OCI-LY3 (cell line): ENCODE data around the gene SH3GL3.

Experiments
- H2AFZ ChIP-seq: fragments of 200-600, 300-600 bp; shearing (Covaris generic); 2 replicates; pipeline ENCODE4 v1.6.0; 2014; ENCODE audit warnings: antibody characterized with exemption, low read depth, low read length
- H3K27ac ChIP-seq: fragments of 200-600, 300-600 bp; sonication (generic); 2 replicates; pipeline ENCODE4 v1.5.1; 2014; ENCODE audit warnings: mild to moderate bottlenecking, low read length, moderate library complexity, mixed read lengths
- H3K27me3 ChIP-seq: fragments of 200-600, 300-600 bp; sonication (generic); 2 replicates; pipeline ENCODE4 v1.6.1; 2014; ENCODE audit warnings: low read depth, low read length, mixed read lengths
- H3K36me3 ChIP-seq: fragments of 200-600, 300-600 bp; sonication (generic); replicated peaks from 2 replicates; pipeline ENCODE3; 2014; ENCODE audit warnings: low read depth, low read length, mixed read lengths
- H3K4me1 ChIP-seq: fragments of 300-600, 200-600 bp; sonication (generic); 2 replicates; pipeline ENCODE4 v1.6.1; 2014; ENCODE audit warnings: low read length, mixed read lengths
- H3K4me2 ChIP-seq: fragments of 200-600, 300-600 bp; sonication (generic); 2 replicates; pipeline ENCODE4 v1.6.1; 2014; ENCODE audit warnings: low read length, mixed read lengths
- H3K4me3 ChIP-seq: fragments of 300-600, 200-600 bp; sonication (generic); 2 replicates; pipeline ENCODE4 v1.5.1; 2014; ENCODE audit warnings: antibody characterized with exemption, mild to moderate bottlenecking, low read length, moderate library complexity
- H3K79me2 ChIP-seq: fragments of 300-600, 200-600 bp; shearing (Covaris generic); 2 replicates; pipeline ENCODE4 v1.6.1; 2014; ENCODE audit warnings: mild to moderate bottlenecking, low read length, mixed read lengths
- H3K9ac ChIP-seq: fragments of 300-600, 200-600 bp; shearing (Covaris generic); 2 replicates; pipeline ENCODE4 v1.6.0; 2014; ENCODE audit warnings: mild to moderate bottlenecking, low read length, moderate library complexity
- H3K9me3 ChIP-seq: fragments of 200-600, 300-600 bp; shearing (Covaris generic); 2 replicates; pipeline ENCODE4 v1.6.1; 2014; ENCODE audit warnings: low read length, mixed read lengths; ENCODE audit not compliant: insufficient read depth
- H4K20me1 ChIP-seq: fragments of 200-600, 300-600 bp; sonication (generic); 2 replicates; pipeline ENCODE4 v1.6.1; 2016; ENCODE audit warnings: low read length, mixed read lengths; ENCODE audit not compliant: insufficient read depth
- EZH2phosphoT487 ChIP-seq: fragments of 200-600 bp; shearing (Covaris generic); IDR thresholded peaks from 2 replicates; pipeline ENCODE4 v1.6.1; 2018; ENCODE audit warnings: antibody characterized with exemption, mixed run types, low read depth
- TF ChIP-seq, protein P1 (sequence below): fragments of 200-600, 300-600 bp; sonication (generic); IDR thresholded peaks from 2 replicates; pipeline ENCODE4 v1.5.1; 2014; ENCODE audit warnings: antibody characterized with exemption, low read length, low read depth

Gene SH3GL3

DNA sequence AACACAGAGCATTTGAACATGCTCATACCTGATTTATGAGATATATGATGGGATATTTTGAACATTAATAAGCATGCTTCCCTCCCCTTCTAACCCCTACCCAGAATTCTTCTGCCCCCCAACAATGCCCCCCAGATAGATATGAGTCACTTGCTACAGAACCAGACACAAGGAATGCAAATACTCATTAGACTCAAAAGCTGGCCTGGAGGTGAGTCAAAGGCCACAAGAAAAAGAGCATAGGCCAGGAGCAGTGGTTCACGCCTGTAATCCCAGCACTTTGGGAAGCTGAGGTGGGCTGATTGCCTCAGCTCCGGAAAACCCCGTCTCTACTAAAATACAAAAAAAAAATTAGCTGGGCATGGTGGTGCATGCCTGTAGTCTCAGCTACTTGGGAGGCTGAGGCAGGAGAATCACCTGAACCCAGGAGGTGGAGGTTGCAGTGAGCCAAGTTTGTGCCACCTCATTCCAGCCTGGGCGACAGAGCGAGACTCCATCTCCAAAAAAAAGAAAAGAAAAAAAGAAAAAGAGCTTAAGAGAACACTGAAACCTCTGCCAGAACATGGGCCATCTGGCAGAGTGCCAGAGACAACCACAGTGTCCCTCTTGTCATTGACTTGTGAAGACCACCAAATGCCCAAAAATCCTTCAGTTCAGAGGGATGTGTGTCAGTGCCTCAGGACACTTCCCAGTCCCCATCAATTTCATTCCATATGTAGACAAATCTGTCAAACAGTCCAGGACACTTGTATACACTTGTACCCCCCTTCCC lies 3.9 kb upstream of the SH3GL3 start:
- H4K20me1 ChIP-seq, result no peaks in the 10 kb centered on the region
- H3K4me2 ChIP-seq, result no peak overlapping the region
- no peaks in the 10 kb centered on the region for H3K4me1 ChIP-seq
- no peak overlapping the region for H2AFZ ChIP-seq
- TF ChIP-seq, protein P1, sequence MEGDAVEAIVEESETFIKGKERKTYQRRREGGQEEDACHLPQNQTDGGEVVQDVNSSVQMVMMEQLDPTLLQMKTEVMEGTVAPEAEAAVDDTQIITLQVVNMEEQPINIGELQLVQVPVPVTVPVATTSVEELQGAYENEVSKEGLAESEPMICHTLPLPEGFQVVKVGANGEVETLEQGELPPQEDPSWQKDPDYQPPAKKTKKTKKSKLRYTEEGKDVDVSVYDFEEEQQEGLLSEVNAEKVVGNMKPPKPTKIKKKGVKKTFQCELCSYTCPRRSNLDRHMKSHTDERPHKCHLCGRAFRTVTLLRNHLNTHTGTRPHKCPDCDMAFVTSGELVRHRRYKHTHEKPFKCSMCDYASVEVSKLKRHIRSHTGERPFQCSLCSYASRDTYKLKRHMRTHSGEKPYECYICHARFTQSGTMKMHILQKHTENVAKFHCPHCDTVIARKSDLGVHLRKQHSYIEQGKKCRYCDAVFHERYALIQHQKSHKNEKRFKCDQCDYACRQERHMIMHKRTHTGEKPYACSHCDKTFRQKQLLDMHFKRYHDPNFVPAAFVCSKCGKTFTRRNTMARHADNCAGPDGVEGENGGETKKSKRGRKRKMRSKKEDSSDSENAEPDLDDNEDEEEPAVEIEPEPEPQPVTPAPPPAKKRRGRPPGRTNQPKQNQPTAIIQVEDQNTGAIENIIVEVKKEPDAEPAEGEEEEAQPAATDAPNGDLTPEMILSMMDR, result no peak
- TF ChIP-seq EZH2phosphoT487, result no peak
- H3K79me2 ChIP-seq, result no peaks in the 10 kb centered on the region
- no peak overlapping the region for H3K27ac ChIP-seq
- no peak overlapping the region for H3K9ac ChIP-seq
- no peaks in the 10 kb centered on the region for H3K9me3 ChIP-seq
- no peak overlapping the region for H3K4me3 ChIP-seq
- H3K27me3 ChIP-seq, result no peaks in the 10 kb centered on the region; the same call in 1 of the 2 replicates
- H3K36me3 ChIP-seq, result no peaks in the 10 kb centered on the region

DNA sequence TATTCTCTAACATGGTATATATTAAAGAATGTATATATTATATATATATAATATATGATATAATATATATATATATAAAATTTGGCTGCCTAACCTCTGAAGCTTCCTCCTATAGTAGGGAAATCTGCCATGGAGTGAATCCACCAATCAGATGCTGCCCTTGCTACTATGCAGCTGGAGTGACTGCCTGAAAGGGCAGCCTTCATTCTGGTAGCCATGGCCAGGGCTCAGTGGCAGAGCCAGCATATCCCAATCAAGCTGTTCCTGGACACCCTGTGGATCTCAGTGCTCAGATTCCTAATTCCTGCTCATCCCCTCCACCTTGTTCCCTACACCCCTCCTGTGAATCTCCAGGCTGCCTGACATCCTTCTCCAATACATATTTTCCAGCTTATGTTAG lies 2.2 kb upstream of the SH3GL3 start:
- no peak overlapping the region for H2AFZ ChIP-seq
- H3K36me3 ChIP-seq, result no peaks in the 10 kb centered on the region
- H3K27ac ChIP-seq, result no peak overlapping the region
- H3K4me2 ChIP-seq, result no peak overlapping the region
- H3K9ac ChIP-seq, result no peak overlapping the region
- TF ChIP-seq, protein P1, result no peak
- no peak for TF ChIP-seq EZH2phosphoT487
- H4K20me1 ChIP-seq, result no peaks in the 10 kb centered on the region
- H3K27me3 ChIP-seq, result no peaks in the 10 kb centered on the region; the same call in 1 of the 2 replicates
- H3K4me1 ChIP-seq, result no peaks in the 10 kb centered on the region
- no peaks in the 10 kb centered on the region for H3K79me2 ChIP-seq
- H3K9me3 ChIP-seq, result no peaks in the 10 kb centered on the region
- no peak overlapping the region for H3K4me3 ChIP-seq

DNA sequence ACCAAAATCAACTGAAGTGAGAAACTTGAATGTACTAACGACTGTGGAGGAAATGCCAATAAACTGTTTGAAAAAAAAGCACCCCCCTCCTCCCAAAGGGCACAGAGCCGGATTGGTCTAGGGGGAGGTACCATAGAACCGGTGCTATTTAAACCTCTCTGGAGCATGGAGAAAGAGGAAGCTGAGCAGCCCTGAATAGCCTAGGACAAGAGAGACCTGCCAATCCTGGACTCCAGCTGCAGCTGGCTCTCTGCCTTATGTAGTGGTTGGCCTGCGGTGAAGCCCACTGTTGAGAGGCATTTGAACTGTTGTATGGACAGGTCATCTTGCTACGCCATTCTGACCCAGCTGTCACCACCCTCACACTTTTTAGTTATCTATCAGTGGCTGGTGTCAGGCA lies 1.5 kb upstream of the SH3GL3 start:
- Histone ChIP-seq H3K79me2 (no peaks in the 10 kb centered on the region), H3K4me2 (no peak overlapping the region), H3K9me3 (no peaks in the 10 kb centered on the region), H3K4me3 (no peak overlapping the region), H2AFZ (no peak overlapping the region), H3K27me3 (no peaks in the 10 kb centered on the region), H3K9ac (no peak overlapping the region), H3K4me1 (no peaks in the 10 kb centered on the region), H3K36me3 (no peaks in the 10 kb centered on the region), H4K20me1 (no peaks in the 10 kb centered on the region), H3K27ac (no peak overlapping the region)
- TF ChIP-seq, protein P1, result no peak
- TF ChIP-seq EZH2phosphoT487, result no peak

DNA sequence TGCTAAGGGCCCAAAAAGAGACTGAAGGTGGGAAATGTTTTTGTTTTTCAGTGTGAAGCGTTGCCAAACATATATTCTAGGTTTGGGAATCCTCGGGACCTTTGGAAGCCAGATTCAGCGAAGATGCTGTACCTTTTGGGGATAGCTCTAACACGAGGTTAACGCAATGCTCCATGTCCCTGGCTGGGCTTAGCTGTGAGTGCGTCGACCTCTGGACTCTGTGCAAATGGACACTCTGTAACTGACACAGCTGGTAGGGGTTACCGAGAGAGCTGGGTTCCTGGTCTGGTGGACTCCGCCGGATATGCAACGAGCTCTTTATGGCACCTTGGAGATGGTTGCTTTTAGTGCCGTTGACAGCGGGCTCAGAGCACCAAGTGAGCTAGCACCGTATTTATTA lies 724 bp upstream of the SH3GL3 start:
- Histone ChIP-seq H3K27ac (no peak overlapping the region), H3K4me3 (no peak overlapping the region), H3K4me1 (no peaks in the 10 kb centered on the region), H3K9me3 (no peaks in the 10 kb centered on the region), H3K27me3 (no peaks in the 10 kb centered on the region), H3K9ac (no peak overlapping the region), H3K36me3 (no peaks in the 10 kb centered on the region), H3K79me2 (no peaks in the 10 kb centered on the region), H2AFZ (no peak overlapping the region), H3K4me2 (no peak overlapping the region), H4K20me1 (no peaks in the 10 kb centered on the region)
- TF ChIP-seq, protein P1, result no peak
- TF ChIP-seq EZH2phosphoT487, result no peak
